ENCODE measurements around the gene PTPRK. TPM values are rescaled to one million over a fixed set of nuclear protein-coding genes. Genes with fewer than 3 reads are reported as not detected.
"Not testable (repeated sequence)": the region's sequence is repeated elsewhere in the genome, so short reads cannot be mapped to it uniquely, and the experiment has no call there.

The PTPRK gene
- total RNA-seq, 1 experiment from 2014 or later, result 94.4 TPM

- DNase-seq, result no peak
- H3K27me3 ChIP-seq (replicated peaks; ENCODE audit: control insufficient read depth, insufficient read depth, low read length), result no peaks in the 10 kb centered on the region
- POLR2A ChIA-PET, result no interaction called here
- H3K27ac Mint-ChIP-seq (ENCODE audit: unreplicated experiment), result no peak overlapping the region
- no peak for TF ChIP-seq CTCF (IDR thresholded peaks at IDR 0.05; ENCODE audit: insufficient read depth in 1 of 2, low read depth in 1 of 2, low read length in 1 of 2, severe bottlenecking in 1 of 2, unreplicated experiment in 1 of 2)
- no peak overlapping the region for H3K4me3 ChIP-seq (ENCODE audit: low read depth, low read length)
- H3K4me1 ChIP-seq, result no peaks in the 10 kb centered on the region
- no peaks in the 10 kb centered on the region for H3K27me3 Mint-ChIP-seq (ENCODE audit: insufficient read depth, unreplicated experiment)
- CTCF ChIA-PET, result no interaction called here
- intact Hi-C loops (cut with micrococcal nuclease; ENCODE audit: unreplicated experiment), result no loop called here
- no peaks in the 10 kb centered on the region for H3K9me3 Mint-ChIP-seq (ENCODE audit: unreplicated experiment)
- no peaks in the 10 kb centered on the region for H3K9me3 ChIP-seq
- H3K36me3 Mint-ChIP-seq (ENCODE audit: insufficient read depth, unreplicated experiment), result peaks cover 5% of the 10 kb centered on the region
- no peaks in the 10 kb centered on the region for H3K4me1 Mint-ChIP-seq (ENCODE audit: low read depth, unreplicated experiment)
- BruUV-seq (replicated peaks), result no TSS peak
- H3K36me3 ChIP-seq (ENCODE audit: control insufficient read depth, insufficient read depth, low read length), result no peaks in the 10 kb centered on the region
- no peak overlapping the region for H3K4me3 Mint-ChIP-seq (ENCODE audit: unreplicated experiment)
Measured at GRCh38 chr6:128437685-128438084, 82.7 kb downstream of the PTPRK start.

- H3K4me1 ChIP-seq; BruUV-seq (replicated peaks); H3K27me3 ChIP-seq (replicated peaks; ENCODE audit: control insufficient read depth, insufficient read depth, low read length); intact Hi-C loops (cut with micrococcal nuclease; ENCODE audit: unreplicated experiment); H3K27me3 Mint-ChIP-seq (ENCODE audit: insufficient read depth, unreplicated experiment); CTCF ChIA-PET; H3K4me3 Mint-ChIP-seq (ENCODE audit: unreplicated experiment); H3K36me3 ChIP-seq (ENCODE audit: control insufficient read depth, insufficient read depth, low read length); DNase-seq; H3K36me3 Mint-ChIP-seq (ENCODE audit: insufficient read depth, unreplicated experiment); POLR2A ChIA-PET; H3K9me3 ChIP-seq; H3K4me1 Mint-ChIP-seq (ENCODE audit: low read depth, unreplicated experiment); H3K4me3 ChIP-seq (ENCODE audit: low read depth, low read length); H3K27ac Mint-ChIP-seq (ENCODE audit: unreplicated experiment); H3K9me3 Mint-ChIP-seq (ENCODE audit: unreplicated experiment): not testable (repeated sequence)
Measured at GRCh38 chr6:128434752-128435151, 85.6 kb downstream of the PTPRK start.

GRCh38 chr6:128432394-128432793 lies 88.0 kb downstream of the PTPRK start:
- DNase-seq, result no peak
- CTCF ChIA-PET, result no interaction called here

More at GRCh38 chr6:128432394-128432793, 88.0 kb downstream of the PTPRK start:
- no peak for TF ChIP-seq CTCF (IDR thresholded peaks at IDR 0.05; ENCODE audit: insufficient read depth in 1 of 2, low read depth in 1 of 2, low read length in 1 of 2, severe bottlenecking in 1 of 2, unreplicated experiment in 1 of 2)
- Mint-ChIP-seq H3K9me3 (ENCODE audit: unreplicated experiment) (no peaks in the 10 kb centered on the region), H3K27ac (ENCODE audit: unreplicated experiment) (no peak overlapping the region), H3K27me3 (ENCODE audit: insufficient read depth, unreplicated experiment) (no peaks in the 10 kb centered on the region), H3K4me3 (ENCODE audit: unreplicated experiment) (no peak overlapping the region), H3K4me1 (ENCODE audit: low read depth, unreplicated experiment) (peaks cover 5% of the 10 kb centered on the region), H3K36me3 (ENCODE audit: insufficient read depth, unreplicated experiment) (no peaks in the 10 kb centered on the region)
- intact Hi-C loops (cut with micrococcal nuclease; ENCODE audit: unreplicated experiment), result no loop called here
- no TSS peak for BruUV-seq (replicated peaks)
- H3K27me3 ChIP-seq (replicated peaks; ENCODE audit: control insufficient read depth, insufficient read depth, low read length), result no peaks in the 10 kb centered on the region
- POLR2A ChIA-PET, result no interaction called here
- H3K36me3 ChIP-seq (ENCODE audit: control insufficient read depth, insufficient read depth, low read length), result no peaks in the 10 kb centered on the region
- H3K4me3 ChIP-seq (ENCODE audit: low read depth, low read length), result no peak overlapping the region
- peaks cover 11% of the 10 kb centered on the region for H3K4me1 ChIP-seq
- no peaks in the 10 kb centered on the region for H3K9me3 ChIP-seq

Data from Caco-2 (cell line).